Spleen (tissue), 7 donors: ENCODE measurements around the gene FAM169A.

ENCODE experiments used
- POLR2A ChIP-seq, 3 donors: fragments of 450-650 bp; IDR thresholded peaks; one replicate each; pipeline ENCODE4 v1.5.1; 2017; ENCODE audit warnings: antibody characterized with exemption in 3 of 3, mild to moderate bottlenecking in 1 of 3
- POLR2AphosphoS5 ChIP-seq, 3 donors: sonication (generic); formaldehyde crosslinking; IDR thresholded peaks; one replicate each; pipeline ENCODE4 v1.5.1; 2017; ENCODE audit warnings: antibody characterized with exemption in 3 of 3
- TF ChIP-seq, protein P1 (sequence below), 11 experiments: fragments of 200-600 bp in 7 of 11; fragments of 450-650 bp in 4 of 11; sonication (generic) in 4 of 11; IDR thresholded peaks in 8 of 11; conservative IDR thresholded peaks in 3 of 11; 1 replicate in 7 of 11; 2 replicates in 4 of 11; pipeline versions ENCODE4 v1.4.0 to v1.8.0; 2016 to 2021; ENCODE audit warnings: antibody characterized with exemption in 11 of 11, inconsistent platforms in 4 of 11, mild to moderate bottlenecking in 1 of 11
- donor health status: DM: no; HTN: no; CAD: no; lungs with moderate emphysema.
- donor health status: DM: no; HTN: no; CAD: no.
- donor health status: DM: no; HTN: no; CAD: no.

DNA sequence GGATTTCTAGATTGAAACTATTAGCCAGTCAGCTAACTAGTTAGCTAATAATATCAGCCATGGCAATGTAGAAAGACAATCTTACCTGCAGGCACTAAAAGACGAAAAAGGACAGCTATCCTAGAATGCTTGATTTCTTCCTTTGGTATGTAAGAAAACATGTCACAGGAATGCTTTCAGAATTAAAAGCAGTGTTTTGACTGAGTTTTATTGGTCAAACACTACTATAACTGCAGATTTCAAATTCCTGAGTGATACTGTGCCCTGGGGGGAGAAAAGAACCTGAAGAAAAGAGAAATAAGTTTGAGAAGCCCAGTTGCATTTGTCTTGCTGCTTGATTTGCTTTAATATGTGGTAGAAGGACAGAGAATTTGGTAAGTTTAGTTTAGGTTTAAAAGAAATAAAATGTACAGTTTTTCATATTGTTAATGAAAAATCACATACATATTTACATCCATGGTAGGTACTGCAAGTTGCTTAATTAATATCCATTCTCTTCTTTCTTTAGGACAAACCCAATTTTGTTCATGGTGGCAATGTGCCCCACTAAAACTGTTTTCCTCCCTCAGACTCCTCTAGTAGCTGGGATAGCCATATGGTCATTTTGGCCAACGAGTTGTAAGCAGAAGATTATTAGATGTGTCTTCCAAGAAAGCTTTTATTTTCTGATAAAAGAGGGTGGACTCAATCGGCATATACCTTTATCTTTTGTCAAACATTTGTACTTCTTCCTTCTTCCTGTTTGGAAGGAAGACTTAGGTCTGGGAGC, 4.3 kb upstream of the FAM169A start:
- TF ChIP-seq, protein P1, sequence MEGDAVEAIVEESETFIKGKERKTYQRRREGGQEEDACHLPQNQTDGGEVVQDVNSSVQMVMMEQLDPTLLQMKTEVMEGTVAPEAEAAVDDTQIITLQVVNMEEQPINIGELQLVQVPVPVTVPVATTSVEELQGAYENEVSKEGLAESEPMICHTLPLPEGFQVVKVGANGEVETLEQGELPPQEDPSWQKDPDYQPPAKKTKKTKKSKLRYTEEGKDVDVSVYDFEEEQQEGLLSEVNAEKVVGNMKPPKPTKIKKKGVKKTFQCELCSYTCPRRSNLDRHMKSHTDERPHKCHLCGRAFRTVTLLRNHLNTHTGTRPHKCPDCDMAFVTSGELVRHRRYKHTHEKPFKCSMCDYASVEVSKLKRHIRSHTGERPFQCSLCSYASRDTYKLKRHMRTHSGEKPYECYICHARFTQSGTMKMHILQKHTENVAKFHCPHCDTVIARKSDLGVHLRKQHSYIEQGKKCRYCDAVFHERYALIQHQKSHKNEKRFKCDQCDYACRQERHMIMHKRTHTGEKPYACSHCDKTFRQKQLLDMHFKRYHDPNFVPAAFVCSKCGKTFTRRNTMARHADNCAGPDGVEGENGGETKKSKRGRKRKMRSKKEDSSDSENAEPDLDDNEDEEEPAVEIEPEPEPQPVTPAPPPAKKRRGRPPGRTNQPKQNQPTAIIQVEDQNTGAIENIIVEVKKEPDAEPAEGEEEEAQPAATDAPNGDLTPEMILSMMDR (IDR thresholded peaks at IDR 0.05 in 8 of 11, conservative IDR thresholded peaks at IDR 0.05 in 3 of 11): no peak
- no peak for TF ChIP-seq POLR2A (IDR thresholded peaks at IDR 0.05)
- no peak for TF ChIP-seq POLR2AphosphoS5 (IDR thresholded peaks at IDR 0.05)
